Fibroblast of skin of back (primary cell): ENCODE results near the gene SEC16A.

ENCODE experiments used
- DNase-seq: peaks from one replicate; pipeline ENCODE4 v3.0.0-alpha.2; 2013

The SEC16A gene

GRCh38 chr9:136519263-136520052 lies 36.6 kb upstream of the SEC16A start:
- no peak for DNase-seq

- DNase-seq = no peak
Measured at GRCh38 chr9:136518623-136519022, 35.8 kb upstream of the SEC16A start.

DNA sequence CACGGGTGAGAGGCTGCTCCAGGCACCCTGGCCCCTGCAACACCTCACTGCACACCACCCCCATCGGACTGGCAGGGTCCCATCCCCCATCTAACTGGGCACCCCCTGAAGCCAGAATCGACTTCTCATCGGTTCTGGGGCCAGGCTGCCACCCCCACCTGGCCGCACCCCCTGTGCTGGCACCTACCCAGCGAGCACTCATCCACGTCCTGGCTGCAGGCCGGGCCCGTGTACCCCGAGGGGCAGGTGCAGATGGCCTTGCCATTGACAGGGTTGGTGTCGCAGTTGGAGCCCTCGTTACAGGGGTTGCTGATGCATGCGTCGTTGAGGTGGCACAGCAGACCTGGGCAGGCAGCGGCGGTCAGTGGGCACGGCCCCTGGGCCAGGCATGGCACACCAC lies 35.1 kb upstream of the SEC16A start:
- no peak for DNase-seq

DNA sequence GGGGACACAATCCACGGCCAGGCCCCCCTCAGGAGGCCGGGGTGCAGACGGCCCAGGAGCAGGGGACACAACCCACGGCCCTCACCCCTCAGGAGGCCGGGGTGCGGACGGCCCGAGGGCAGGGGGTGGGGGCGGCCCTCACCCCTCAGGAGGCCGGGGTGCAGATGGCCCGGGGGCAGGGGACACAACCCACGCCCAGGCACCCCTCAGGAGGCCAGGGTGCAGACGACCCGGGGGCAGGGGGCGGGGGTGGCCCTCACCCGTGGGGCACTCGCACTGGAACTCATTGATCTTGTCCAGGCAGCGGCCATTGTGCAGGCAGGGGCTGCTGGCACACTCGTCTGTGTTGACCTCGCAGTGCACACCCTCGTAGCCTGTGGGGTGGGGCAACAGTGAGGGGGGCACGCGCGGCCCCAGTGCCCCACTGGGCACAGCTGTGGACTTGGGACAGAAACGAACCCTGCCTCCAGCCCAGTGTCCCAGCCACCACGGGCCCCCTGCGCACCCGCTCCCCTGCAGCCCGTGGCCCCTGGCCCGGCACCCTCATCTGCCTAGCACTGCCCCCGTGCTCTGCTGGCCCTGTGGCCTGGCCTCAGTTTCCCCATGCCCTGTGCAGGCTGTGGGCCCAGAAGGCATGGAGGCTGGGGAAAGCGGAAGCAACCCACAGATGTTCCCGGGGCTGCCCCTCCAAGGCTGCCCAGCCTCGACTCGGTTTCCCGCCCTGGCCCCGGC lies 34.3 kb upstream of the SEC16A start:
- no peak for DNase-seq

DNA sequence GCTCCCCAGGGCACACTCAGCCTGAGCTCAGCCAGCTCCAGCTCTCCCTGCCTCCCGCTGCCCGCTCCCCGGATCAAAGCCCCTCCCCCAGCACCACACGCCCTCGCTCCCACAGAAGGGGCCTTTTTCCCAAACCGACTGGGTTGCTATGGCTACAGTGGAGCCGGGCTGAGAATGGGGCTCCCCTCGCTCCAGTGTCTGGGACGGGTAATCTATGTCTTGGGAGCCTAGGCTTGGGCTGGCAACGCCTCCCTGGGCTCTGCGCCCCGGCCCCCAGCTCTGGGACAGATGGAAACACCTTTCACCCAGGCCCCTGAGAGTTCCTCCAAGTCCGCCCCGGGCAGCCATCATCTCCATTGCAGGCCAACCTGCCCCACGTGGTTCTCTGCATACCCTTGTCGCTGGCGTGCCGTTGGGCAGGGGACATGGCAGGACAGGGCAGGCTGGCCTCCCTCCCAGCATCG lies 33.4 kb upstream of the SEC16A start:
- no peak for DNase-seq

GRCh38 chr9:136515276-136515675 lies 32.4 kb upstream of the SEC16A start:
- DNase-seq = no peak

- DNase-seq = no peak
Measured at GRCh38 chr9:136514022-136514714, 31.3 kb upstream of the SEC16A start.

GRCh38 chr9:136513191-136513590 lies 30.4 kb upstream of the SEC16A start:
- no peak for DNase-seq

DNA sequence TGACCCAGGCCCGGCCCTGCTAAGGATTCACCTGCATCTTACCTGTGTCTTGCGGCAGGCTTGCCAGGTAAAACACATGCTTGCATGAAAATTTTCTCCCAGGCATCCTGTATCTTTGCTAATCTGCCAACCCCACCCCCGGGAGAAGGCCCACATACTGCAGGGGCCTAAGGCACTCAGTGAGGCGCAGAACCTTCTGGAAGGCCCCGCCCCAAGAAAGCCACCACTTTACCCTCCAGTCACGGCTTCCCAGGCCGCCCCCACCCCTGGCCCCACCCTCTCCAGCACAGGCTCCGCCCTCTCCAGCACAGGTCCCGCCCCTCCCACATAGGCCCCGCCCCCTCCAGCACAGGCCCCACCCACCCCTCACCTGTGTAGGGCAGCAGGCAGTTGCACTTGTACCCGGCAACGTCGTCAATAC lies 29.8 kb upstream of the SEC16A start:
- DNase-seq = no peak

DNA sequence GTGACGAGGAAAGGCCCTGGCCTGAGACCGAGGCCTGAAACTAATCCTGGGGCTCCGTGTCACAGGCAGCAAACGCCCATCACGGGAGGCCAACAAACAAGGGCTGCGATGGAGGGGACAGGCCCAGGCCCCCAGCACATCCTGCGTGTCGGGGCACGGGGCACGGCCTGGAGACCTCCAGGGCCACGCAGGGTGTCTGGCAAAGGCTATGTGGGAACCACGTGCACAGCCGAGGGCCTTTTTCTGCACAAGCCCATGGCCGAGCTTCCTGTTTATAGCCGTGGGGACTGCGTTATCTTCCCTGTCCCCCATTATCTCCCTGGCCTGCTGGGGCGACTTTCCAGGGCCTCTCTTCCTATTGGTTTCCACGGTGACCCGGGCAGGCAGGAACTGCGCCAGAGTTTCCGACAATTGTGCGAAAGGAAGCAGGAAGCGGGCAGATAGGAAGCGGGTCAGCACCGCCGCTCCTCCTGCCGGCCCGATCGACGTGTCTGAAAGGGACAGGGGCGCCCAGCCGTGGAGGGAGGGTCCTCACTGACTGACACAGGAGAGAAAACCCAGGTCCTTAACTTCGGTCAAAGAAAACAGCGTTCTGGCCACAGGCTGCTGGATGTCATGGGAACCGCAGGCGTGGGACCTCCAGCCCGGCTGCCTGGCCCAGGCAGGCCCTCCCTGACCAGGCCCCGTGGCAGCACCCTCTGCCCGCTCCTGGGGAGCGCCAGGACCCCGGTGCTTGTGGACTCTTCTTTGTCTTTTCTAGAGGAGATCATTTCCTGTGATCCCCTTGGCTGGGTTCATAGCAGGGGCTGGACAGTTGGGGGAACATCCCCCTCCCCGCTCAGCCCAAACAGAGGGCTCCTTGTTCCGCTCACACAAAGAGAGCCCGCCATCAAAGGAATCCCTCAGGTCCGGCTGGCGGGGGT lies 29.1 kb upstream of the SEC16A start:
- no peak for DNase-seq

DNA sequence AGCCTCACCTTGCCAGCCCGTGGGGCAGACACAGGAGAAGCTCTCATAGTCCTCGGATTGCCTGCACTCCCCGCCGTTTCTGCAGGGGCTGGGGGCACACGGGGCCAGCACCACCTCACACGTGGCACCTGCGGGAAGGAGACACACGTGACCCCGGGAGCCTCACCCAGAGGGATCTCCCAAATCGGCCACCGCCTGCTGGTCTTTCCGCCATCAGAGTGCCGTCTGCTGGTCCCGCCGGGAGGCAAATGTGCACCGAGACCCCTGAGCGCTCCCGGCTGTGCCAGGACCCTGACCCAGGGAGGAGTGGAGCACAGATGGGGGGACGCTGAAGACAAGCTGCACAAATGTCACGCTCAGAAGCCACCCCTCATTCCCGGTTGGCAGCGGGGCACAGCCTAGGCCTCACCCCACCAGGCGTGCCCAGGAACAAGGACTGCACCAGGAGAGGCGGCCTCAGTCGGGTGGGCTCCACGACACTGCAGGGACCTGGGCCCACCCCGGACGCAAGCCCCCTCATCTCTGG lies 28.4 kb upstream of the SEC16A start:
- no peak for DNase-seq

GRCh38 chr9:136510561-136510960 lies 27.7 kb upstream of the SEC16A start:
- no peak for DNase-seq

DNA sequence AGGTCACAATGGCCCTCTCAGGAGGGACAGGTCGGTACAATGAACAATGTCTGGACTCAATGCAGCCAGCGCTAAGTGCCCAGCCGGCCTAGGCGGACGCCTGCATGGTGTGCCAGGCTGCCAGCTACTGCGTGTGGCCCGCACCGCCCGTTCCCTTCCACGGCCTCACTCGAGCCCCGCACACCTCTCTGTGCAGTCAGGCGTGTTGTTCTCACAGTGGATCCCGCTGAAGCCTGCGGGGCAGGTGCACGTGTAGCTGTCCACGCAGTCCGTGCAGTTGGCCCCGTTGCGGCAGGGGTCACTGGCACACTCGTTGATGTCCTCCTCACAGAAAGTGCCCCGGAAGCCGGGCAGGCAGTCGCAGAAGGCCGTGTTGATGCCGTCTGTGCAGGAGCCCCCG lies 26.7 kb upstream of the SEC16A start:
- no peak for DNase-seq

GRCh38 chr9:136508729-136509500 lies 26.1 kb upstream of the SEC16A start:
- no peak for DNase-seq

DNA sequence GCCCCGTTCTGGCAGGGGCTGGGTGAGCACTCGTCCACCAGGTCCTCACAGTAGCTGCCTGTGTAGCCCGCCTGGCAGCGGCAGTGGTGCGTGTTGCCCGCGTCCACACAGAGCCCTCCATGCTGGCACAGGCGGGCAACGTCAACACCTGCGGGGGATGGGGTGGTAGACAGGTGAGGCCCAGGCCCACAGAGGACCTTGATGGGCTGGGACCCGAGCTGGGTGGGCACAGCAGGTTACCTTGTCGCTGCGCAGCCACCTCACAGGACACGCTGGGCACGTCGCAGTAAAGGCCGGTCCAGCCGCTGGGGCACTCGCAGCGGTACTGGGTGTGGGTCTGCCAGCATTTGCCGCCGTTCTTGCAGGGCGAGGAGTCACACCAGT lies 25.1 kb upstream of the SEC16A start:
- no peak for DNase-seq

- no peak for DNase-seq
Measured at GRCh38 chr9:136507221-136507991, 24.6 kb upstream of the SEC16A start.

GRCh38 chr9:136506425-136506824 lies 23.6 kb upstream of the SEC16A start:
- DNase-seq = no peak

- no peak for DNase-seq
Measured at GRCh38 chr9:136505406-136506403, 22.9 kb upstream of the SEC16A start.
